CD4-positive, alpha-beta T cell treated with Interferon gamma for 1 hour (primary cell): ENCODE data around the gene AHI1.

Experiments used
- DNase-seq: peaks from one replicate; pipeline ENCODE4 v3.0.0-alpha.2; 2020

The AHI1 gene

DNA sequence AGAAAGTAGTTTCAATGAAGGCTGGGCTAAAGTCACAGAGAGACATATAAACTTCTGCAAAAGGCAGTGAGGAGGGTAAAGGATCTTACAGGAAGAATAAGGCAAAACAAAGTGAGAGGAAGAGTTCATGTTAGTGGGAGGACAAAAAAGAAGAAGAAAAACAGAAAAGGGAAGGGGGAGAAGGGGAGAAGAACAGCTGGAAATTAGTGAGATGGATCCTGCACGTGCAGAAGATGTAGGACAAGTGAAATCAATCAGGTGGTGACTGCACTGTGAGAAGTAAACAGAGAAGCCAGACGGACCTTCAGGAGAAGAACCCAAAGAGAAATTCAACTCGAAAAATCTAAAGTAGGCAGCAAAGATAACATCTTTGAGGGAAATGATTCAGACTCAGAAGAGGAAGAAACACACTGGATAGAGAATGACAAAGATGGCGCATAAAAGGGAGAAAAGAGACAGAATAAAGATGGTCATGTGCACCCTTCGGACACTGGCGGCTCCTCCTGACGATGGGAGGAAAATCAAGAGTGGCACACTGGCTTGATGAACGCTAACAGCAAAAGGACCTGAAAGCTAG is 210.5 kb downstream of the AHI1 start:
- no peak for DNase-seq

DNA sequence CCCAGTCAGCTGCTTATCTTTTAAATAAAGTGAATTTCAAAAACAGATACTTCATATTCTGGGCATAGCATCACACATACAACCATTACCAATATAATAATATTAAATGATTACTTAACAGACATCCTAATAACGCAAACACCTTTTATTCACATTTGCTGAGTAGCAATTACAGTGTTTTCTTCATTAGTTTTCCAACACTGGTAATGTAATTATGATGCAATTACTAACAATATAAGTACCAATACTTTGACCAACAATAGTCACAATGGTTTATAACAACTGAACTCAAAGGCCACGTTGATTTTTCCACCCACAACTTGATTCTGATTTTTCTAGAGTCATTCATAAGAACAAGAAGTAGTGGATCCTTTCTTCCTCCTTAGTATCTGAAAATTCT is 212.4 kb downstream of the AHI1 start:
- no peak for DNase-seq

DNA sequence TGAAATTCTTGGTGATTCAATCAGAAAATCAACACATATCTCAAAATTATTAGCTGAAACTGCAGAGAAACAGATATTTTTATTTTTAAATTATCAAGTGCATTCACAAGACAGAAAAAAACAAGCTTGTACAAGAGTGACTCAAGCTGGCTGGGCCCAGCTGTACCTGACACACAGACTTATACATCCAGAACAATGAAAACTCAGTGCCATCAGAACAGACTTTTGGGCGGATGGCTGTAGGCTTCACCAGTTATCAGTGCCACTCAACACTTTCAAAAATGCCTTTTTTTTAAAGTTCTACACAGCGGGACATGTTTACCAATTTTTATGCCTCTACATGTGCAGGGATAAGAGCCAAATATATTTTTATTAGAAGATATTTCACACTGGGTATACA is 213.6 kb downstream of the AHI1 start:
- no peak for DNase-seq

DNA sequence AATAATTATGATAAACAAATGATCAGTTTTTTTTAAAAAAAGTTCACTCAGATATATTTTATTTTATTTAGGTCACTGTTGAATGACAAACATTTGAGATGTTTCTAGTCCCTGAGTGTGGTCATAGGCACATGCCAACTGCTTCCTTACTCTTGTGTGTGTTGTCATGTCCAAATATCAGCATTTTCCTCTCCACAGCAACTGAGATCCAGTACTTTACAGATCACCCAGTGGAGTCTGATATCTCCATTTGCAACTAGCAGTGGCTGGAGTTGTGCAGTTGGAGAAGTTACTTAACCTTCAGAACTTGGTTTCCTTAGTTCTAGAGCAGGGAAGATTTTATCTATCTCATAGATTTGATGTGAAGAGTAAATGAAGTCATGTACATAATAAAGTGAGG is 215.1 kb downstream of the AHI1 start:
- no peak for DNase-seq

DNA sequence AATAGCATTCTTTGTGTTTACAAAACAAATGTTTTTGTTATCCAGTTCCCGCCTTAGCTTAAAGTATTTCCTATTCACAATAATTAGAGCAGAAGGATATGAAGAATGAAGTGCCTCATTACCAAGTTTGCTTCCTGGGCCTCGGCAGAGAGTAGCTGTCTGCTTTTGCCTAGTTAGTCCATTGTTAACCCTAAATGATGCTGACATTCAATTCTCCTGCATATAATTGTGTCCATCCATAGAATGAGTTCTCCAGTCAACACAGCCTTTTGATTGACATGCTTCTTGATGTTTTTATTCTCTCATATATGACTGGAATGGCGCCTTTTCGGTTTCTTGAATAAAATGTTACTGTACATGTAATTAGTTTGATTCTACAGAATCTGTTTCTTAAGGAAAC is 215.6 kb downstream of the AHI1 start:
- no peak for DNase-seq

DNA sequence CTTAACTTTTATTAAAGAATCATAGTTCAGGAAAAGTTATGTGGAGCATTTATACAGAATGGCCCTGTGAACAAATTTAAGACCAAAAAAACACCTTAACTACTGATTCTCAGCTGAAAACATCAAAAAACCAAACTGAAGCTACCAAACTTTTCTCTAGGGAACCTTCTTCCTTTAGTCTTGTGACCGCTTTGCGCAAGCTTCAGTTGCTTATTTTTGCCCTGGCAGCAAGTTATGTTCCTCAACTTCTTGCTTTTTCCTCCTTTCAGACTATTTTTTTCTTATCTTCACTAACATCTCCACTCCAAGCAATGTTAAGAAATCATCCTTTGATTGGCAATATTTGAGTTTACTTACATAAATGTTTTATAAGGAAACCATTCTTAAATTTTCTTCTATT is 216.3 kb downstream of the AHI1 start:
- no peak for DNase-seq

DNA sequence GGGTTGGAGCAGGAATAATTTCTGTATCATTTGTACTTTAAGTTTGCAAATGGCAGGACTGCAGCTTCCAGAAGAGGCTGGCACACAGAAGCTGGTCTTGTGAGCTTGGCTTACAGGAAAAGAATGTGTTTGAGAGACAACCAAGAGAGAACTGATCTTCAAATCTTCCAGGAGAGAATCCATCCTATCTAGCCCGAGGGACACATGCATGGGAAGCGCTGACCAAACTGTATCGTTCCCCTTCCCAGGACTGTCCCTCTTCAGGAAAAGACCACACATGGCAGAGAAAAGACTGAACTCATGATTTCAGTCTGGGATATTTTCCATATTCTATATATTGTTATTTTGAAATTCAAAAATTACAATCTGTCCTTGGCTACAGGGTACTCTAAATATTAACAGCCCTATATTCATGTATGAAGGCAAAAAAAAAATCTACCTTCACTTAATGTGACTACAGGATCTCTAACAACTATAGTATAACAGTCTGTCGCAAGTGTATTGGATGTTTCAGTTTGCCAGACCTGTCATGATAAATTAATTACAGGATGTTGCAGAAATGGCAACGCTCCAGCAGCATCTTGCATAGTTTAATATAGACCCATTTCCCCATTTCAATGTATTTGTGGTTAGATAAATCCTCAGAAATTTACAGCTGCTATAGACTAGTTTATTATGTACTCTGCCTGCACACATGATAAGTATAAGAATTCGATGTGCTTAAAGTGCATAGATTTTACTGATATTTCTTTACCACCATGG is 217.0 kb downstream of the AHI1 start:
- no peak for DNase-seq

DNA sequence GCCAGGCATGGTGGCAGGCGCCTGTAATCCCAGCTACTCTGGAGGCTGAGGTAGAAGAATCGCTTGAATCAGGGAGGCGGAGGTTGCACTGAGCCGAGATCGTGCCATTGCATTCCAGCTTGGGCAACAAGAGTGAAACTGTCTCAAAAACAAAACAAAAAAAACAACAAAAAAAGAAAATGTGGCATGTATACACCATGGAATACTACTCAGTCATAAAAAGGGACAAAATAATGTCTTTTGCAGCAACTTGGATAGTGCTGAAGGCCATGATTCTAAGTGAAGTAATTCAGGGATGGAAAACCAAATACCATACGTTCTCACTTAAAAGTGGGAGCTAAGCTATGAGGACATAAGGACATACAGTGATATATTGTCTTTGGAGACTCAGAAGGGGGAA is 220.1 kb downstream of the AHI1 start:
- DNase-seq: no peak

DNA sequence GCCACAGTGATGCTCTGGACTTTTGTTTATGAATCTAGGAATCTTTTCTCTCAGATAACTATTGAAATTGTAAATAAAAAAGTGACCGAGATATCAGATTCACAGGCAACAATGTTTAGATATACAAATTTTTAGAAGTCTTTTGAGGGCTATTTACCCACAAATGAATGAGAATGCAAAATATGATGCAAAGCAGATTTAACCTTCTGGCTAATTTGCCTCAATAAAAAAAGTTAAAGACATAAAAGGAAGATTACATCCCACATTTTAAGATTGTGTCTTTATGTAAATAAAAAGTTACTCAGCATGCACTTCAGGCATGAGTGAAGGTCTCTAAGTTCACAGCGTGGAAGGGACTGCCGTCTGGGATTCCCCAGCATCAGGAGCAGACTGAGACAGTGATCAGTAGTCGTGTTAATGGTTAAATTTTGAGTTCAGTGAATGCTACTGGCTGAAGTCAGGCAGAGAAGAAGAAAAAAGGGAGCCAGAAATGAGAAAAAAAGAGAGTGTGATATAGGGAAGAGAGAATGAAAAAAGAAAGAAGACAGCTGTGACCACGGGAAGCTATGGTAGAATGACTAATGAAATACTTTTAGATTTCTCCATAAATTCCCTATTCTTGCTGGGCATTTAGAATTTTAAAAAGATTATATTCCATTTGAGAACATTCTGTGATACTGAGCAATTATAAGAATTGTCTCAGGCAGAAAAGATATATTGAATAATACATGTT is 222.8 kb downstream of the AHI1 start:
- no peak for DNase-seq

DNA sequence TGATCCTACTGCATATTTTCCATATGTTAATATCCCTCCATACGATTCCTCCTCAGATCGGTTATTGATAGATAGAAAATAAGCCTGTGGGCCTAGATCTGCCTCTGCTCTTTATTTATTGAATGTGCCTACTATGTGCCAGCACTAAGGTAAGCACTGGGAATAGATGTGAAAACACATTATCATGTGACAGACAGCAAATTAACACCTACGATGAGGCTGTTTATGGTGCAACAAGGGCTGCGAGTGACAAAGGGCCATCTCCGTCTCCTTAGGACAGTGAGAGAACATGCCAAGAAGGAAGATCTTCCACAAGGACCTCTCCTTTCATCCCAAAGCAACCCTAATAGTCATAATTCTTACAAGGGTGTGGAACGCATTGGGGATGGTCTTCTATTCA is 225.9 kb downstream of the AHI1 start:
- no peak for DNase-seq

DNA sequence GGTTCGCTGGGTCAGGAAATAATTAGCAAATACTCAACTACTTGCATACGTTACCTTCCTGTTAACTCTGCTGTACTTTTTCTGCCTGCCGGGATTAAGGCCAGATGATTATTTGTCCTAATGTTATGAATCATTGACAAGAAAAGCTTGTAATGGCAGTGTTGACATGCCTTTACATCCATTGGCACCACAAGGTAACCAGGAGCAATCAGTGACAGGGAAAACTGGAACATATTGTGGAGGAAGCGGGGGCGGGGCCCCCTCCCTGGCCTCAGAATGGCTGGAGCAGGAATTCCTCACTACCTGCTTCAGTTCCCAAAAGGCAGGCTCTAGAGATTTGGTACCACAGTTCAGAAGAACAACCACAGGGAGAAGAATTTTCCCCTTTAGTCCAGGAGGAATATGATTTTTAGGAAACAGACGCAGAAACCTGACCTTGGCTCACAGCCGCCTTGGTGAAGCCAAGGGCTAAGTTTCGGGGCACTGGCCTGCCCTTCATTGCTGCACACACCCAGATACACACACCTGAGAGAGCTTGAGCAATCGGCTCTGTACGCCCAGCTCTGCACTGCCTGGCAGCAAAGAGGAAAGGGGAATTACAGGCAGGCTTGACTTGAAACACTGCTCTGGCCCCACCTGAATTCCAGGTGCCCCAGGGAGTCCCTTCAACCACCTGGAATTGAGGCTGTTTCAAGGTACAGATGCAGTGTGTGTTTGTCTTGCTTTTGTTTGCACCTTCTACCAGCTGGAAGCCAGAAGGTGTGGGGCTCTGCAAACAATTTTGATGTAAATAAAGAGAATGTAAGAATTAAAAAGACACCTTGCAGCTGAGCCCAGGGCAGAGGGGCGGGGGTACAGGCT is 226.6 kb downstream of the AHI1 start:
- DNase-seq: no peak

DNA sequence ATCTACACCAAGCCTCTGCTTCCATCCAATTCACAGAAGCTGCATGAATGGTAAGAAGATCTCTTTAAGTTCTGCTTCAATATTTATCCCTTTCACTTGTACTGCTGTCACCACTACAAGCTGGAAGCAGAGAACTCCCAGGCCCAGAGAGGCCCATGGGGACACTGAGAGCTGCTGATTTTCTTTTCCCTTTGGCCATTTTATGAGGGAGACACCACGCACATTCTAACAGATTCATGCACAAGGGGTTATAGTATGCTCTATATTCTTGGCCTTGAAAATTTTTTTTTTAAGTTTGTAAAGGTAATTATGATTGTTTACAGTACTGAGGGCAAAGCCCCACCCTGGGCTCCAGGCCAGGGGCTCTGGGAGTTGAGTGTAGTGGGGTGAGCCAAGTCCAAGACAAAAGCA is 228.1 kb downstream of the AHI1 start:
- DNase-seq: no peak

DNA sequence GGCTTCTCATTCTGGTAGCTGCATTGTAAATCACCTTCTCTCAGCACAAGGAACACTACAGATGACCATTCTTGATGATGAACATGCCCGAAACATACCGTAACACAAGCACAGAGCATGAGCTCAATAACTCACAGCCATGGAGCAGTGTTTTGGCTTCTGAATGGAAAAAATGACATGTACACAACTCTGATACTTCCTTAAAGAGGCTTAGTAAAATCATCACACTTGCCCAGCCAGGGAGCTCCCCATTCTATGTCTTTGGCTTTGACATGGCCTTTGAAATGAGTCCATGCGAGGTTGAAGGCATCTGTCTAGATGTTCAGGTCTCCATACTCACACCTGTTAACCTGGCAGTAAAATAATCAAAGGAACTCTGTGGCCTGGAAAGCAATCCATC is 228.8 kb downstream of the AHI1 start:
- no peak for DNase-seq

DNA sequence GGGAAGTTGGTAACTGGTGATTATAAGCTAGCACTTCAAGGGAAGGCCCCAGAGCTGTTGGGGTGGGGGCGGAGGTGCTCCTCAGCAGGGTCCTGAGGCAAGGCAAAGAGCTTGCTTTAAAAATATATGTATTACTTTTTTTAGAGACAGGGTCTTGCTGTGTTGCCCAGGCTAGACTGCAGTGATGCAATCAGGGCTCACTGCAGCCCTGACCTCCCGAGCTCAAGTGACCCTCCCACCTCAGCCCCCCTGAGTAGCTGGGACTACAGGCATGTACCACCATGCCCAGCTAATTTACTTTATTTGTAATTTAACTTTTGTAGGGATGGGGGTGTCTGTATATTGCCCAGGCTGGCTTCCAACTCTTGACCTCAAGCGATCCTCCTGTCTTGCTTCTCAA is 229.3 kb downstream of the AHI1 start:
- no peak for DNase-seq

DNA sequence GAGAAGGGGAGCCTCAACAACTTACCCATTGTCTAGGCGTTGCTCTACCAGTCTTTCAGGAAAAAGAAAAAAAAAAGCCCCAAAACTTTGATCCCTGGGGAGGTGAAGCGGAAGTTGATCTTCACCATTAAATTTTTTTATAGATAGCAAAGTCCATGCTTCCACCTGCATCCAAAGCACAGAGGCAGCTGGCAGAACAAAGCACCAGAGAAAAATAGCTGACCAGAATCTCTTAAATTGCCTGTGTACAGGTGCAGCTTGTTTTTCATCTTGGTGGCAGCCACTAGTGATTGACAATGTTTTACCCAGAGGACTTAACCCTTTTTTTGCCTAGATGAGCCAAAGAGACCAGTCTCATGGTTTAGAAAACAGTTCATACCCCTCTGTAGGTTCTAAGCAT is 230.5 kb downstream of the AHI1 start:
- DNase-seq: no peak

DNA sequence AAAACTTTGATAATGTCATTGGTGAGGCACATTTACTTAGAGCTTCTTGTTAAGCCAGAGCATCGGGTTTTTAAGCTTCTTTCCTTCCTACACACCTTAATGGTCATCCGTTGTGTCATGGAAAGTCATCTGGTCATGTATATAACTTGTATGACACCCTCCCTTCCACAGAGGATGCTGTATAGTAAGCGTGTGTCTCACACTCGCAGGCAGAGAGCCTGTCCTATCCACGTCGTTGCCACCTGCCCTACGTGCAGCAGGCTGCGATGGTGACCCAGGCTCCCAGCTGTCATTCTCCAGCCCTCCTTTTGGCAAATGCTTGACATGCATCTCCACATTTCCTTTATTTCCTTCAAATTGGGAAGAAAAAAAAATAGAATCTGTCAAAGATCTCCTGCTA is 230.9 kb downstream of the AHI1 start:
- no peak for DNase-seq

DNA sequence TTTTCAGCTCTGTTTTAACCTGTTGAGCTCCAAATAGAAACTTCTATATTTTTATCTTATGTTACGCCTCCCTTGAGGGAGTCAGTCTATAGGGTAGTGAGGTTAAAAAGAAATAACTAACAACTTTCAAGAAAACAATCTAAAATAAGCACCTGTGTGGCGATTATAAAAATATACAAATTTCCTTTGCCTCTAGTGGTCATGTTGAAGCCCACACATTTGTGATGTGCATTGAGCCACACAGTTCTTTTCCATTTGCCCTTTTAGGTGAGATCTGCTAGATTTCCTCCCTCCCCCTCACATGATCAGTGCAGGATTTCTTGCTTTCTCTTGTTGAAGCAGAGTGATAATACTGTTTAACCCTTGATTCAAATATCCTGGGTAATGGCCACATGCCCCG is 232.3 kb downstream of the AHI1 start:
- no peak for DNase-seq

DNA sequence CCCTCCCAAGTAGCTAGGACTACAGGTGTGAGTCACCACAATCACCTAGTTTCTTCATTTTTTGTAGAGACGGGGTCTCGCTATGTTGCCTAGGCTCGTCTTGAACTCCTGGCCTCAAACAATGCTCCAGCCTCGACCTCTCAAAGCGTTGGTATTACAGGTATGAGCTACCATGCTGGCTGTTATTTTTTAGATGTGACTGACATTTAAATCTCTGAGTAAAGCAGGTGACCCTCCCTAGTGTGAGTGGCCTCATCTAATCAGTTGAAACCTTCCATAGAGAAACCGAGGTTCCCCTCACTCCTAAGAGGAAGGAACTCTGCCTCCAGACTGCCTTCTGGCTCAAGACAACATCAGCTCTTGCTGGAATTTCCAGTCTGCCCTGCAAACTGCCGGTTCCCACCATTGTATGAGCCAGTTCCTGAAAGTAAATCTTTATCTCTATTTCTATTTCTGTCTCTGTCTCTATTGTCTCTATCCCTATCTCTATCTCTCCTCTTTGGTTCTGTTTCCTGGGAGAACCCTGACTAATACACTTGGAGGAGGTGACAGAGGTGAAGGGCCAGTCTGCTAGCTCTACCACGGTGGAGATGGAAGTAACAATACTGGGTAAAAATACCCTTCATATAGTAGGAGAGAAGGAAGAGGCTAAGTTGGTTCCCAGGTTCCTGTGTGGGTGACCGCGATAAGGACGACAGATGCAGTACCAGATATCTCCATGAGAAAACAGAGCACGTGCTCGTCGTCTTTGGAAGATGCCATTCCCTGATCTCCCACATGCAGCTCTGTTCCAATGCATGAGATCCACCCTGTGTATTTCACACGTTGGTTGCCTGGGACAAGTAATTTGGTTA is 235.4 kb downstream of the AHI1 start:
- no peak for DNase-seq

DNA sequence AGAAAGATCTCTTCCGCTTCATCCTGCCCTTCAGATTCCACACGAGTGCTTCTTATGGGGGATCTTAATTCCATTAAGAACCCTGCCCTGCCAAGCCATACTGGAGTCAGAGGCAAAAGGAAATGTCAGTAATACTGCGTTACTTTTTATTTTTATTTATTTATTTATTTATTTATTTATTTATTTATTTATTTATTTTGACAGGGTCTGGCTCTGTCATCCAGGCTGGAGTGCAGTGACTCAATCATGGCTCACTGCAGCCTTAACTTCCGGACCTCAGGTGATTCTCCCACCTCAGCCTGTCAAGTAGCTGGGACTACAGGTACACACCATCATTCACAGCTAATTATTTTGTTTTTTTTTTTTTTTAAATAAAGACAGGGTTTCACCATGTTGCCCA is 236.9 kb downstream of the AHI1 start:
- no peak for DNase-seq

DNA sequence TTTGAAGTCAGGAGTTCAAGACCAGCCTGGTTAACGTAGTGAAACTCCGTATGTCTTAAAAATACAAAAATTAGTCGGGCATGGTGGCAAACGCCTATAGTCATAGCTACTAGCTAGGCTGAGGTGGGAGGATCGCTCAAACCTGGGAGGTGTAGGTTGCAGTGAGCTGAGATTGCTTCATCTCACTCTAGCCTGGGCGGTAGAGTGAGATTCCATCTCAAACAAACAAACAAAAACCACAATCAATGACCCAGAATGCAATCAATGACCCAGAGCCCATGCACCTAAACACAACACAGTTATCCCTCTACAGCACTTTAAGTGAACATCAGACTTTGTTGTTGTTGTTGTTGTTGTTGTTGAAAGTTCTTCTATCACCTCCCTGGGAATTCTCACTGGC is 238.6 kb downstream of the AHI1 start:
- DNase-seq: no peak

DNA sequence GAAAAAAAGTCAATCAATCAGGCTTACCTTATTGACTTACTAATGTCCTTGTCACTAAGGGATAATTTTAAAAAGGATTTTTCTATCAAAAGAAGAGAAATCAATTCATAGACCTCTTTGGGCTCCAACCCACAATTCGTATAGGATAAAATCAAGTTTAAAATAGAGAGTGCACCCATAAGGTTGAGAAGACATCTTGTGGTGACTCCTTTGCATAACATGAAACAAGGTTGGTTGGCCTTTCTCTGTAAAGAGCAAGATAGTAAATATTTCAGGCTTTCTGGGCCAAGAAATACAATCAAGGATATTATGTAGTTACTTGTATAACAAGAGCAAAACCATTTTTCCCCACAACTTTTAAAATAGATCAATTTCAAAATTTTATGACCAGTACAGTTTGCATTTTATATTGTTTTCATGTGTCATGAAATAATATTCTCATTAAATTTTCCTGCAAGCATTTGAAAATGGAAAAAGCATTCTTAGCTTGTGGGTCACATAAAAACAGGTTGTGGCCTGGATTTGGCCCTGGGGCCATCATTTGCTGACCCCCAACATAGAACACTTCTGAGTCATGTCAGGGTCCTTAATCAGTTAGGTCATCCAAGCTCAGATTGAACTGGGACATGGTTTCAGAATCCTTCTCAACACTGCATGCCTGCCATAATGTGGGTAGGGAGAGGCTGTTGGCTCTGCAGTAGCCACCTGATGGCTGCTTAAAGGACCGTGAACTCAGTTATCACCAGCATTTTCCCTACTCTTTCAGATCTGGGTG is 239.7 kb downstream of the AHI1 start:
- no peak for DNase-seq

DNA sequence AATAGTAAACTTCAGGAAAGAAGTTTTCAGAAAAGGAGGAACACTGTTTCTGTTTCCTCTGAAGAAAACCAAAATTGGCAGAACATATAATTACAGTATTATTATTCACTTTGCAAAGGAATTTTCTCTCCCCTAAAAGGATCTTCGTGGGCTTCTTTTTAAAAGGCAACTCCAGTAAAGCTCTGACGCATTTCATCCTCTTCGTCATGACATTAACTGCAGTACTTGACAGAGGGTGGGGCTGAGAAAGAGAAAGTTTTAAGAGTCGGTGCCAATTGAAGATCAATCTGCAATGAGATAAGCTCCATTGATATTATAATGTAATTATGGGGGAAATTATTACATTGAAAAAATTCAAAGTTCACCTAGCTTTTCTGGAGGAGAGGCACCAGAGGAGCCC is 240.7 kb downstream of the AHI1 start:
- DNase-seq: no peak
